Spinal cord (tissue), 10 donors: ENCODE data around the gene PLAAT2. TPM values are rescaled to one million over a fixed set of nuclear protein-coding genes. Genes with fewer than 3 reads are reported as not detected.

ENCODE experiments used
- DNase-seq, 6 donors: peaks; one replicate each; pipeline versions ENCODE4 v3.0.0 to v3.0.0-alpha.2; 2013 to 2015; ENCODE audit warnings: low spot score in 6 of 6, low read depth in 4 of 6
- H3K27ac ChIP-seq: one replicate; pipeline ENCODE4 v1.5.1; 2013; ENCODE audit warnings: low read depth, low read length, control low read depth
- H3K27me3 ChIP-seq: one replicate; pipeline ENCODE4 v1.6.1; 2013; ENCODE audit warnings: low read length; ENCODE audit not compliant: control insufficient read depth, insufficient read depth
- H3K36me3 ChIP-seq: one replicate; pipeline ENCODE4 v1.6.1; 2013; ENCODE audit warnings: low read length; ENCODE audit not compliant: control insufficient read depth, insufficient read depth
- H3K4me1 ChIP-seq: one replicate; pipeline ENCODE4 v1.6.1; 2013; ENCODE audit warnings: low read length; ENCODE audit not compliant: control insufficient read depth, insufficient read depth
- H3K4me3 ChIP-seq: one replicate; pipeline ENCODE4 v1.5.1; 2013; ENCODE audit warnings: low read depth, low read length, control low read depth
- H3K9me3 ChIP-seq: one replicate; pipeline ENCODE4 v1.6.1; 2013; ENCODE audit warnings: low read length; ENCODE audit not compliant: control insufficient read depth, insufficient read depth
- WGBS: methylation state at CpG from one replicate; pipeline ENCODE4 v1.1.5; 2013; ENCODE audit warnings: missing lambda C conversion rate; ENCODE audit not compliant: insufficient coverage; 5-methylcytosine and 5-hydroxymethylcytosine counted together
- polyA plus RNA-seq, 2 donors: library from polyadenylated mRNA; unstranded; fragments of 120-200 nt; gene quantifications; one replicate each; pipeline ENCODE4 v1.2.1, GENCODE V29; 2013; ENCODE audit not compliant: insufficient read length in 2 of 2
- total RNA-seq, 2 donors: library from RNA; depleted of rRNA in 1 of 2; stranded (reverse); fragments of 120-200 nt in 1 of 2; fragments of >200 nt in 1 of 2; gene quantifications; one replicate each; pipeline versions ENCODE4 v1.2.3 to v1.2.4, GENCODE V29; 2013 to 2014
- donor health status: healthy.

PLAAT2 gene
- total and polyA plus RNA-seq, 4 donors, result 0.28 to 0.72 (median 0.35) TPM; not detected in 1

- no peak for DNase-seq
- H3K27ac ChIP-seq, result no peak overlapping the region
- no peaks in the 10 kb centered on the region for H3K4me1 ChIP-seq
- no peak overlapping the region for H3K4me3 ChIP-seq
- no peaks in the 10 kb centered on the region for H3K27me3 ChIP-seq
- WGBS, result 70% methylated on average over 1 of the region's 2 CpGs
- no peaks in the 10 kb centered on the region for H3K9me3 ChIP-seq
- H3K36me3 ChIP-seq, result no peaks in the 10 kb centered on the region
Observed at GRCh38 chr11:63527667-63528066, 35.5 kb downstream of the PLAAT2 start.

- no peak for DNase-seq
Observed at GRCh38 chr11:63523151-63523550, 40.0 kb downstream of the PLAAT2 start.

GRCh38 chr11:63521896-63522295 is 41.3 kb downstream of the PLAAT2 start:
- WGBS, result no CpG with 5 or more reads among the region's 2 CpGs
- Histone ChIP-seq H3K9me3 (no peaks in the 10 kb centered on the region), H3K4me1 (no peaks in the 10 kb centered on the region), H3K27me3 (no peaks in the 10 kb centered on the region), H3K4me3 (no peak overlapping the region), H3K36me3 (no peaks in the 10 kb centered on the region), H3K27ac (no peak overlapping the region)
- DNase-seq, result no peak

More at GRCh38 chr11:63523151-63523550, 40.0 kb downstream of the PLAAT2 start:
- no peaks in the 10 kb centered on the region for H3K4me1 ChIP-seq
- no CpG with 5 or more reads among the region's 7 CpGs for WGBS
- H3K4me3 ChIP-seq, result no peak overlapping the region
- H3K36me3 ChIP-seq, result no peaks in the 10 kb centered on the region
- H3K27ac ChIP-seq, result no peak overlapping the region
- H3K27me3 ChIP-seq, result no peaks in the 10 kb centered on the region
- H3K9me3 ChIP-seq, result no peaks in the 10 kb centered on the region

GRCh38 chr11:63520606-63521170 is 42.5 kb downstream of the PLAAT2 start:
- no peak overlapping the region for H3K27ac ChIP-seq
- H3K4me3 ChIP-seq, result no peak overlapping the region
- DNase-seq, result no peak
- H3K27me3 ChIP-seq, result no peaks in the 10 kb centered on the region
- WGBS, result 100% methylated on average over 1 of the region's 5 CpGs
- H3K4me1 ChIP-seq, result no peaks in the 10 kb centered on the region
- H3K36me3 ChIP-seq, result no peaks in the 10 kb centered on the region
- H3K9me3 ChIP-seq, result no peaks in the 10 kb centered on the region

- Histone ChIP-seq H3K27ac (peak overlapping the region; percentile 16), H3K36me3 (no peaks in the 10 kb centered on the region), H3K9me3 (no peaks in the 10 kb centered on the region), H3K4me1 (no peaks in the 10 kb centered on the region), H3K4me3 (no peak overlapping the region), H3K27me3 (no peaks in the 10 kb centered on the region)
- WGBS, result no CpG with 5 or more reads among the region's 1 CpG
- peak in 1 of 6 donors; percentile 33 for DNase-seq
Observed at GRCh38 chr11:63518548-63518947, 44.6 kb downstream of the PLAAT2 start.

- 100% methylated on average over 1 of the region's 5 CpGs for WGBS
- Histone ChIP-seq H3K27me3 (no peaks in the 10 kb centered on the region), H3K4me3 (no peak overlapping the region), H3K4me1 (no peaks in the 10 kb centered on the region), H3K36me3 (no peaks in the 10 kb centered on the region), H3K27ac (no peak overlapping the region), H3K9me3 (no peaks in the 10 kb centered on the region)
- DNase-seq, result no peak
Observed at GRCh38 chr11:63517156-63517555, 46.0 kb downstream of the PLAAT2 start.

- DNase-seq, result no peak
- WGBS, result 89% methylated on average over 4 of the region's 6 CpGs
- H3K27ac ChIP-seq, result no peak overlapping the region
- no peaks in the 10 kb centered on the region for H3K36me3 ChIP-seq
- no peaks in the 10 kb centered on the region for H3K9me3 ChIP-seq
- no peaks in the 10 kb centered on the region for H3K27me3 ChIP-seq
- H3K4me3 ChIP-seq, result no peak overlapping the region
- H3K4me1 ChIP-seq, result peaks cover 8% of the 10 kb centered on the region
Observed at GRCh38 chr11:63516109-63516508, 47.1 kb downstream of the PLAAT2 start.

- Histone ChIP-seq H3K27me3 (no peaks in the 10 kb centered on the region), H3K4me1 (peaks cover 23% of the 10 kb centered on the region), H3K36me3 (no peaks in the 10 kb centered on the region), H3K9me3 (no peaks in the 10 kb centered on the region), H3K27ac (no peak overlapping the region), H3K4me3 (no peak overlapping the region)
- WGBS, result 93% methylated on average over 6 of the region's 7 CpGs
- no peak for DNase-seq
Observed at GRCh38 chr11:63512816-63513215, 50.4 kb downstream of the PLAAT2 start.

GRCh38 chr11:63511048-63511748 is 52.0 kb downstream of the PLAAT2 start:
- Histone ChIP-seq H3K4me1 (peaks cover 23% of the 10 kb centered on the region), H3K27me3 (no peaks in the 10 kb centered on the region), H3K36me3 (no peaks in the 10 kb centered on the region), H3K9me3 (no peaks in the 10 kb centered on the region), H3K27ac (peak overlapping the region; percentile 55), H3K4me3 (no peak overlapping the region)
- no peak for DNase-seq
- WGBS, result 80% methylated on average over 9 of the region's 11 CpGs
